Liver (tissue), 9 donors: Measurements from ENCODE around the gene TET2. TPM values are rescaled to one million over a fixed set of nuclear protein-coding genes. Genes with fewer than 3 reads are reported as not detected.

Experiments
- DNase-seq: peaks from one replicate; pipeline ENCODE4 v3.0.0-alpha.2; 2017; ENCODE audit warnings: low spot score
- H3K27ac ChIP-seq, 2 donors: one replicate each; pipeline ENCODE4 v1.7.0; 2013; ENCODE audit warnings: inconsistent platforms in 2 of 2, low read length in 2 of 2, control low read depth in 1 of 2, low read depth in 1 of 2, mild to moderate bottlenecking in 1 of 2
- H3K27me3 ChIP-seq, 4 donors: one replicate each; pipeline versions ENCODE4 v1.6.1 to v1.7.0; 2013; ENCODE audit warnings: low read length in 3 of 4, inconsistent platforms in 1 of 4, mild to moderate bottlenecking in 1 of 4, moderate library complexity in 1 of 4; ENCODE audit not compliant: control insufficient read depth in 4 of 4, insufficient read depth in 4 of 4
- H3K36me3 ChIP-seq, 4 donors: one replicate each; pipeline versions ENCODE4 v1.6.1 to v1.7.0; 2013; ENCODE audit warnings: low read length in 3 of 4, mild to moderate bottlenecking in 3 of 4, low read depth in 1 of 4, moderate library complexity in 1 of 4; ENCODE audit not compliant: control insufficient read depth in 4 of 4, insufficient read depth in 3 of 4
- H3K4me1 ChIP-seq, 4 donors: one replicate each; pipeline versions ENCODE4 v1.6.1 to v1.7.0; 2013; ENCODE audit warnings: low read length in 3 of 4, mild to moderate bottlenecking in 3 of 4, moderate library complexity in 1 of 4; ENCODE audit not compliant: control insufficient read depth in 4 of 4, insufficient read depth in 4 of 4
- H3K4me3 ChIP-seq, 3 donors: one replicate each; pipeline versions ENCODE4 v1.6.1 to v1.7.0; 2013; ENCODE audit warnings: low read length in 3 of 3, control low read depth in 1 of 3, low read depth in 1 of 3, mild to moderate bottlenecking in 1 of 3
- H3K9ac ChIP-seq, 2 donors: one replicate each; pipeline ENCODE4 v1.7.0; 2013; ENCODE audit warnings: low read length in 2 of 2, mild to moderate bottlenecking in 2 of 2, moderate library complexity in 2 of 2, control low read depth in 1 of 2, low read depth in 1 of 2
- H3K9me3 ChIP-seq, 4 donors: one replicate each; pipeline versions ENCODE4 v1.6.1 to v1.7.0; 2013; ENCODE audit warnings: low read length in 3 of 4; ENCODE audit not compliant: control insufficient read depth in 4 of 4
- ATF3 ChIP-seq: IDR thresholded peaks from 2 replicates; pipeline ENCODE4 v1.6.1; 2016; ENCODE audit warnings: antibody characterized with exemption
- CTCF ChIP-seq: fragments of 150-350 bp; IDR thresholded peaks from 2 replicates; pipeline ENCODE4 v1.5.1; 2017; ENCODE audit warnings: improper control_type of control experiment, low read depth, low read length; ENCODE audit not compliant: missing input control
- EGR1 ChIP-seq, 2 donors: IDR thresholded peaks; 2 replicates each; pipeline ENCODE4 v1.6.1; 2016 to 2018; ENCODE audit warnings: antibody characterized with exemption in 2 of 2, low read depth in 2 of 2
- FOXA2 ChIP-seq: IDR thresholded peaks from 2 replicates; pipeline ENCODE4 v1.6.1; 2016; ENCODE audit warnings: antibody characterized with exemption
- HNF4A ChIP-seq, 2 donors: conservative IDR thresholded peaks; 2 replicates each; pipeline ENCODE4 v1.6.1; 2016; ENCODE audit warnings: antibody characterized with exemption in 2 of 2, mild to moderate bottlenecking in 2 of 2
- HNF4G ChIP-seq: IDR thresholded peaks from 2 replicates; pipeline ENCODE4 v1.6.1; 2016; ENCODE audit warnings: antibody characterized with exemption
- JUND ChIP-seq, 2 donors: IDR thresholded peaks; 2 replicates each; pipeline ENCODE4 v1.6.1; 2016; ENCODE audit warnings: antibody characterized with exemption in 2 of 2
- MAX ChIP-seq: IDR thresholded peaks from 2 replicates; pipeline ENCODE4 v1.6.1; 2016; ENCODE audit warnings: antibody characterized with exemption
- NR2F2 ChIP-seq: IDR thresholded peaks from 2 replicates; pipeline ENCODE4 v1.6.1; 2016; ENCODE audit warnings: antibody characterized with exemption
- RAD21 ChIP-seq, 2 donors: IDR thresholded peaks; 2 replicates each; pipeline ENCODE4 v1.6.1; 2016; ENCODE audit warnings: antibody characterized with exemption in 2 of 2, mild to moderate bottlenecking in 2 of 2
- REST ChIP-seq: IDR thresholded peaks from 2 replicates; pipeline ENCODE4 v1.6.1; 2016; ENCODE audit warnings: antibody characterized with exemption, mild to moderate bottlenecking
- RXRA ChIP-seq, 2 donors: IDR thresholded peaks; 2 replicates each; pipeline ENCODE4 v1.6.1; 2017 to 2018; ENCODE audit warnings: antibody characterized with exemption in 2 of 2, mild to moderate bottlenecking in 1 of 2
- TAF1 ChIP-seq: conservative IDR thresholded peaks from 2 replicates; pipeline ENCODE4 v1.6.1; 2016; ENCODE audit warnings: antibody characterized with exemption, mild to moderate bottlenecking
- YY1 ChIP-seq: IDR thresholded peaks from 2 replicates; pipeline ENCODE4 v1.6.1; 2016; ENCODE audit warnings: antibody characterized with exemption, mild to moderate bottlenecking
- ZBTB33 ChIP-seq: IDR thresholded peaks from 2 replicates; pipeline ENCODE4 v1.6.1; 2016; ENCODE audit warnings: antibody characterized with exemption
- WGBS: extraction: QIAGEN DNeasy Blood & Tissue Kit; methylation state at CpG from one replicate; pipeline ENCODE4 v1.1.7; 2013; 5-methylcytosine and 5-hydroxymethylcytosine counted together
- polyA plus RNA-seq, 2 donors: library from polyadenylated mRNA; stranded (reverse) in 1 of 2; unstranded in 1 of 2; fragments of 200-250 nt in 1 of 2; fragments of >200 nt in 1 of 2; fragmentation: Nextera tagmentation in 1 of 2; extraction: Ambion mirVana in 1 of 2; gene quantifications; one replicate each; pipeline versions ENCODE4 v1.2.1 to v1.2.3, GENCODE V29; 2013 to 2015
- total RNA-seq, 2 donors: library from RNA; depleted of rRNA; stranded (reverse); fragments of >200 nt; gene quantifications; one replicate each; pipeline ENCODE4 v1.2.3, GENCODE V29; 2014
- donor health status: healthy.
- donor health status: healthy.
- donor health status: healthy.
- donor health status: healthy.
- donor health status: healthy.

The TET2 gene
- total and polyA plus RNA-seq, 4 donors = 0.88 to 8.4 (median 5.5) TPM

GRCh38 chr4:105116616-105117319, 29.9 kb upstream of the TET2 start:
- no peak for TF ChIP-seq ZBTB33
- no peak for TF ChIP-seq EGR1 (IDR thresholded peaks at IDR 0.05; ENCODE audit: low read depth in 2 of 2)
- TF ChIP-seq HNF4G = no peak
- TF ChIP-seq FOXA2 = no peak
- no peak for TF ChIP-seq YY1
- no peak for TF ChIP-seq MAX
- no peak for TF ChIP-seq RAD21 (IDR thresholded peaks at IDR 0.05)
- TF ChIP-seq HNF4A (conservative IDR thresholded peaks at IDR 0.05) = no peak
- no peak for TF ChIP-seq REST
- TF ChIP-seq JUND (IDR thresholded peaks at IDR 0.05) = no peak
- TF ChIP-seq ATF3 = no peak
- TF ChIP-seq RXRA (IDR thresholded peaks at IDR 0.05) = no peak
- TF ChIP-seq CTCF = no peak
- TF ChIP-seq TAF1 = no peak
- no peak for TF ChIP-seq NR2F2
- H3K4me3 ChIP-seq = no peak overlapping the region
- DNase-seq = no peak

GRCh38 chr4:105119356-105119755, 27.3 kb upstream of the TET2 start:
- Histone ChIP-seq H3K9me3 (no peaks in the 10 kb centered on the region), H3K9ac (no peak overlapping the region), H3K4me1 (peaks cover 0 to 2% (median 0%) of the 10 kb centered on the region in 4 donors), H3K4me3 (no peak overlapping the region), H3K27ac (no peak overlapping the region), H3K36me3 (no peaks in the 10 kb centered on the region), H3K27me3 (no peaks in the 10 kb centered on the region)
- TF ChIP-seq EGR1 (IDR thresholded peaks at IDR 0.05; ENCODE audit: low read depth in 2 of 2) (no peak), YY1 (no peak), NR2F2 (no peak), MAX (no peak)
- no peak for DNase-seq

More at GRCh38 chr4:105116616-105117319, 29.9 kb upstream of the TET2 start:
- Histone ChIP-seq H3K9me3 (no peaks in the 10 kb centered on the region), H3K27ac (no peak overlapping the region), H3K9ac (no peak overlapping the region), H3K27me3 (no peaks in the 10 kb centered on the region), H3K4me1 (peaks cover 0 to 2% (median 0%) of the 10 kb centered on the region in 4 donors), H3K36me3 (no peaks in the 10 kb centered on the region)
- WGBS = 70% methylated on average over 3 of the region's 3 CpGs
